NCI-H345 treated with DMSO at 0.1 percent for 48 hours (cell line): ENCODE measurements around the gene ATR.
A peak's percentile ranks its signal among the peaks of the same experiment; 100 is the strongest.
"Not testable (repeated sequence)": the region's sequence is repeated elsewhere in the genome, so short reads cannot be mapped to it uniquely, and the experiment has no call there.

Source experiments
- DNase-seq: peaks from one replicate; lab custom pipeline; 2025; ENCODE audit not compliant: unreplicated experiment; lab: John Stamatoyannopoulos, UW

Gene ATR

DNA sequence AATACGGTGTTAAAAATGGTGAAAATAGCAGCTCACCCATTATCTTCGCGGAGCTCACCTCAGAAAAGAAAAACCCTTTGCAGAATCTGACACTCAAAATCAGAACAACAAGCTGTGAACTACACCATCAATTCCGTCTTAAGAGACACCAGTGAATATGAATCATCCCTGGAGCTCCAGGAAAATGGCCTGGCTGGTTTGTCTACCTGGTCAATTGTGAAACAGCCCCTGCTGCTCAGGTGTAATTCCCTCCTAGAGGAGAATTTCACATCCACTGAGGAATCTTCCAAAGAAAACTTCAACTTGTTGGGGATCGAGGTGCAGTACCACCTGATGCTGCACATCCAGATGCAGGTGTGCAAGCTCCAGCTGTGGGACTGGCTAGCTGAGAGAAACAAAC, 127.7 kb downstream of the ATR start:
- no peak for DNase-seq

GRCh38 chr3:142450189-142450588, 128.3 kb downstream of the ATR start:
- DNase-seq: no peak

GRCh38 chr3:142447852-142448823, 130.4 kb downstream of the ATR start, which contains the start of gene XRN1:
Gene XRN1 (minus strand): TSS chr3:142448037. CDS start chr3:142447944, 93 bp downstream.
- DNase-seq: peak; percentile 73

DNA sequence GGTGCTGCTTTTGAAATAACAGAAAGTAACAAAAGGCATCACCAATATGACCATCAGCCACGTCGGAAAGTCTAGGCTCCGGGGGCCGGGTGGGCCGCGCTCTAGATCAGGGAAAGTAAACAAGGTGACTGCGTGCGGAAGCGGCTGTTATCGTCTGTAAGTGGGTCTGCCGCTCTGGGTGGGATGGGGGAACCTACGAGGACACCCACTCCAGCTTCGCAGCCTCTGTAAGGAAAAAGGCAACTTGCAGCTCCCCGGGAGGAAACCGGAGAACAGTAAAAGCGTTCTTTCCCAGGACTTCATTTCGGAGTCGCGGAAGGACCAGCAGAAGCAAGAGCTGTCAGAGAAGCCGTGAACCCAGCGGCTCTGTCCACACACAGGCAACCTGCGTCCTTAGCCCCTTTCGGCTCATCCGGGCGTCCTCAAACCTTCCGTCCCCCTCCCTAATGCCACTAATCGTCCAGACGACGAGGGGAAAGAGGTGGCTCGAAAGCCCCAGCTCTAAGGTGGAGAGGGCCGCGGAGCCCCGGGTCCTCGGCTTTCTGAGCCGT, 131.2 kb downstream of the ATR start:
- DNase-seq: peak; percentile 23

GRCh38 chr3:142445816-142446254, 132.7 kb downstream of the ATR start:
- no peak for DNase-seq

DNA sequence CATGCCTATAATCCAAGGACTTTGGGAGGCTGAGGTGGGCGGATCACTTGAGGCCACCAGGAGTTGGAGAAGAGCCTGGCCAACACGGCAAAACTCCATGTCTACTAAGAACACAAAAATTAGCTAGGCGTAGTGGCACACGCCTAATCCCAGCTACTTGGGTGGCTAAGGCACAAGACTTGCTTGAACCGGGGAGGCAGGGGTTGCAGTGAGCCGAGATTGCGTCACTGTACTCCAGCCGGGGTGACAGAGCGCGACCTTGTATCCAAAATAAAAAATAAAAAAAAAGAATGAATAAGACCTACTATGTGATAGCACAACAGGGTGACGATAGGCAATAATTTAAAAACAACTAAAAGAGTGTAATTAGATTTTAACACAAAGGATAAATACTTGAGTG, 134.2 kb downstream of the ATR start:
- DNase-seq: no peak

GRCh38 chr3:142443060-142443459, 135.5 kb downstream of the ATR start:
- DNase-seq: not testable (repeated sequence)

DNA sequence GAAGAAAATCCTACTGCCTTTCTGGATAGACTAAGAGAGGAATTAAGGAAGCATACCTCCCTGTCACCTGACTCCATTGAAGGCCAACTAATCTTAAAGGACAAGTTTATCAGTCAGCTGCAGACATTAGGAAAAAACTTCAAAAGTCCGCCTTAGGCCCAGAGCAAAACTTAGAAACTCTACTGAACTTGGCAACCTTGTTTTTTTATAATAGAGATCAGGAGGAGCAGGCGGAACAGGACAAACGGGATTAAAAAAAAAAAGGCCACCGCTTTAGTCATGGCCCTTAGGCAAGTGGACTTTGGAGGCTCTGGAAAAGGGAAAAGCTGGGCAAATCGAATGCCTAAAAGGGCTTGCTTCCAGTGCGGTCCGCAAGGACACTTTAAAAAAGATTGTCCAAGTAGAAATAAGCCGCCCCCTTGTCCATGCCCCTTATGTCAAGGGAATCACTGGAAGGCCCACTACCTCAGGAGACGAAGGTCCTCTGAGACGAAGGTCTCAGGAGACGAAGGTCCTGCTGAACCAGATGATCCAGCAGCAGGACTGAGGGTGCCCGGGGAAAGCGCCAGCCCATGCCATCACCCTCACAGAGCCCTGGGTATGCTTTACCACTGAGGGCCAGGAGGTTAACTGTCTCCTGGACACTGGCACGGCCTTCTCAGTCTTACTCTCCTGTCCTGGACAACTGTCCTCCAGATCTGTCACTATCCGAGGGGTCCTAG, 138.9 kb downstream of the ATR start:
- not testable (repeated sequence) for DNase-seq

DNA sequence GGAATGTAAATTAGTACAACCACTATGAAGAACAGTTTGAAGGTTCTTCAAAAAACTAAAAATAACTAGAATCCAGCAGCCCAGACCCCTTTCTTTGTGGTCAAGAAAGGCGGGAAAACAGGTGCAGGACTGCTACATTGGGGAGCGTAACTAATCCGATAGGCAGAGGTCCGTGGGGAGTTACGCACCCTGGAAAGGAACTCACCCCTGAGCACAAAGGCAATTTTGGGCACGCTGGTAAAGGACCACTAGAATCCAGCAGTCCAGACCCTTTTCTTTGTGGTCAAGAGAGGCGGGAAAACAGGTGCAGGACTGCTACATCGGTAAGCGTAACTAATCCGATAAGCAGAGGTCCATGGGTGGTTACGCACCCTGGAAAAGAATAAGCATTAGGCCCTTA, 140.4 kb downstream of the ATR start:
- DNase-seq: not testable (repeated sequence)

DNA sequence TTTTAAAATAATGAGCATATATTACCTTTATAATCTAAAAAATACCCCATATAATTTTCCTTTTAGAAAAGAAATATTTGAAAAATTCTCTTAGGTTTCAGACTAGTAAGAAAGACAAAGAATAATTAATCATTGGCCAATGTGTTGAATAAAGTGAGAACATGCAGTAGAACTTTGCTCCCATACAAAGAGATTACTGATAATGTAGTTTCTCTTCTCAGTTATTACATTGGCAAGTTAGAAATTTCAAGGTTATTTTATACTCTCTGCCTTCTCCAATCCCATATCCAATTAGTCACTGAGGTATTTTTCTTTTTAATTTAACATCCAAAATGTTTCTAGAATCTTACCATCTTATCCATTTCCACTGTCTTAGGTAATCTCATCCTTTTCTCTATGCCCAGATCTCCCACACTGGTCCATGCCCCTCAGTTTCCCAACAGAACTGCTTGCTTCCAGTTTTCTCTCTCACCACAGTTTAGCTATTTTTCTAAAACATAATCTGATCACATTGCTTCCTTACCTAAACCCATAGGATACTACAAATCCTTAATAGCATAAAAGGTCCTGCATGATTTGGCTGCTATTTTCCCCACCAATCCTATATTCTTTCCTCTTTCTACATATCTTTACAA, 141.5 kb downstream of the ATR start:
- no peak for DNase-seq

DNA sequence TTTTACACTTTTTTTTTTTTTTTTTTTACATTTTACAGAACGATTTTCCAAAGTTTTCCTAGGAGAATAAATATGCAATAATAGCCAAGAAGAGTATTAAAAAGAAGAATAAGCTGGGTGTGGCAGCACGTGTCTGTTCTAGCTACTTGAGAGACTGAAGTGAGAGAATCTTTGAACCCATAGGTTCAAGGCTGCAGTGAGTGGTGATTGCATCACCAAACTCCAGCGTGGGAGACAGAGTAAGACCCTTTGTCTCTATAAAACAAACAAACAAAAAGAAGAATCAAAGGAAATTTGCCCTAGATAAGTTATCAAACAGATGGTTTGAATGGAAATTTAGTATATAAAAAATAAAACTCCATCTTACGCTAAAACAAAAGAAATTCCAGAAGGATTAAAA, 144.0 kb downstream of the ATR start:
- DNase-seq: no peak

DNA sequence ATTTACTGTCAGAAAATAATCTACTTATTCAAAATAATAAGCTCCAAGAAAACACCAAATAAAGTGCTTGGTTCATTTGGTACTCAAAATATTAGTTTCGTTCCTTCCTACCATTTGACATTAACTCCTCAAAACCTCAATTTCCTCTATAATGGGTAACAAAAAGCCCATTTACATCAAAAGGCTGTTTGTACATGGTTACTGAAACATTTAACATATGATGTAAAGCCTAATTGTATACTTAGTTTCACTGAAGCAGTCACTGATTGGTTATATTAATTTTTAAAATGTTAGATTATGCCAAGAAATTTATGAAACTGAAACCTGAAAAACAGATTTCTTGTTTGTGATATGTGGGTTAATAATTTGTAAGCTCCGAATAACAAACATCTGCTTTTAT, 145.4 kb downstream of the ATR start:
- no peak for DNase-seq

DNA sequence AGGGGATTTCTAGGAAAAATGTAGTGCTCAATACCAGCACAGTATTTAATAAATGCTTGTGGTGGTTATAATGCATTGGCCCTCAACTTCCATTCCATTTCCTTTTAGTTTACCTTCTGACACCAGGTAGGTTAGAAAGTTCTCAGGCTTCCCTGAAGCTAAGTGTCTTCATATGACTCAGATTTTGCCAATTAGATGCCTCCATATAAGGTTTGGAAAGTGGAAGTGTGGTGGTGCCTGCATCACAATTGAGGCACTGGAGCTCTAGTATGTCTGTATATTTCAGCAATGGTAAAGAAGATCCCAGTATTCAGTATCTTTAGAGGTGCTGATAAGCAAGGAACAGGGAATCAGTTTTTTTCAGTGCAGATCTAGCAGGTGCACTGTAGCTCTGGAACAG, 149.0 kb downstream of the ATR start:
- no peak for DNase-seq

DNA sequence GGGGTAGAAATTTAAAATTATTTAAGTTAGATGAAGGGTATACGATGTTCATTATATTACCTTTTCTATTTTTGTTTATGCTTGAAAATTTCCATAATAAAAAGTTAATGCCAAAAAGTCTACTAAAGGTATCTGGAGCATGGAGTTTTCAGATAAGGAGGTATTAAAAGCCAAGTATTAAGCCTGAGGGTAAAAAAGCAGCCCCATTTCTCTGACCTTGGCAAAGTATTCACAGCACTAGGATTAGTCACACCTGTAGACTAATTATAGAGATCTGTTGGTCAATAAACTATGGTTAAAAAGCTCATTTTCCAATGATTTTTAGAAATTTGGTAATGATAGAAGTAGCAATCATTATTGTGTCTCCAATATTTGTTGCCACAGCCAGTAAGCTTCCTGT, 153.8 kb downstream of the ATR start:
- DNase-seq: no peak

DNA sequence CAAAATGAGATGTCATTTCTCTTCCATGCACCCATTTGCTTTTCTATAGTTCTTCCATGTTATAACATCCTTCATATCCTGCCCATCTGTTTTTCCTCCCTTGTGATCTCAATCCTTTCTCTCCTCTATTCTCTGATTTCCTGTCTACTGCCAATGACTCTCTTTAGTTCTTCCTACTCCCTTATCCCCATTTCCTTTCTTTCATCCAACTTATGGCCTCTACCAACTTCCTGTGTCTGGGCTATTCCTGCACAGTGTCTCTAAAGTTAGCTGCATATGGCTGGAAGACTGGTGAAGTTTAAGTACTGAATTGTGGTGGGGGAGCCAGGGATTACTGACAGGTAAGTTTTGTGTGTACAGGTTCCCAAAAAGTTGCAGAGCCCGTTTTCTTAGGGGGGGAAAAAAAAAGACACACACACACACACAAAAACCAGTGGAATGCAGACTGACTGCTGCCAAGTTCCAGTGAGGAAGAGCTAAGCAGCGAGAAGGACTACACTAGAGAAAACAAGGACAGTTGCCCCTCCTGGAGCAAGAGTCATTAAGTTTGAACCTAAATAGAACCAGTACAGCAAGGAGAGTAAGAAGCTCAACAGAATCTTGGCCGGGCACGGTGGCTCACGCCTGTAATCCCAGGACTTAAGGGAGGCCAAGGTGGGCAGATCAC, 159.5 kb downstream of the ATR start:
- no peak for DNase-seq

GRCh38 chr3:142417302-142417701, 161.2 kb downstream of the ATR start:
- no peak for DNase-seq

DNA sequence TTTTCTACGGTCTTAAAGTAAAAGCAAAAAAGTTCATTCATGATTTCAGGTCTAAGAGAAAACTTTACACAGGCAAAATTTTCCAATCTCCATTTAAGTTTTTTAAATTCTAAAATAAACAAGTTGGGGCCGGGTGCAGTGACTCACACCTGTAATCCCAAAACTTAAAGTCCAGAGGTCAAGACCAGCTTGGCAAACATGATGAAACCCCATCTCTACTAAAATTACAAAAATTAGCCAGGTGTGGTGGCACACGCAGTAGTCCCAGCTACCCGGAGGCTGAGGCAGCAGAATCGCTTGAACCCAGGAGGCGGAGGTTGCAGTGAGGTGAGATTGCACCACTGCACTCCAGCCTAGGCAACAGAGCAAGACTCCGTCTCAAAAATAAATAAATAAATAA, 178.0 kb downstream of the ATR start:
- DNase-seq: not testable (repeated sequence)
